ENCODE results near the gene SLC25A1. TPM values are rescaled to one million over a fixed set of nuclear protein-coding genes. Genes with fewer than 3 reads are reported as not detected.

The SLC25A1 gene
- total RNA-seq, 1 experiment from 2014 or later, result 81.6 TPM

- BruUV-seq (replicated peaks), result no TSS peak
- POLR2A ChIA-PET (ENCODE audit: unreplicated experiment), result no interaction called here
These were observed 28.9 kb upstream of the SLC25A1 start for GRCh38 chr22:19207401-19207808.

GRCh38 chr22:19206287-19206686 is 27.8 kb upstream of the SLC25A1 start:
- Histone ChIP-seq H3K27ac (ENCODE audit: low read length) (no peak overlapping the region), H3K27me3 (ENCODE audit: low read length) (no peaks in the 10 kb centered on the region), H4K20me1 (ENCODE audit: low read length) (no peaks in the 10 kb centered on the region), H3K4me2 (ENCODE audit: low read length) (no peak overlapping the region), H3K9me3 (ENCODE audit: low read length) (no peaks in the 10 kb centered on the region), H3K4me1 (ENCODE audit: insufficient read depth, low read length) (no peaks in the 10 kb centered on the region), H2AFZ (ENCODE audit: low read length) (no peak overlapping the region), H3K4me3 (ENCODE audit: low read length) (no peak overlapping the region), H3K9me2 (replicated peaks; ENCODE audit: low read length) (no peaks in the 10 kb centered on the region), H3F3A (ENCODE audit: low read length, unreplicated experiment) (no peaks in the 10 kb centered on the region), H3K79me2 (ENCODE audit: low read length) (no peaks in the 10 kb centered on the region), H3K36me3 (ENCODE audit: low read depth, low read length) (no peaks in the 10 kb centered on the region), H3K9ac (ENCODE audit: low read length) (no peak overlapping the region)
- POLR2A ChIA-PET (ENCODE audit: unreplicated experiment), result no interaction called here
- ATAC-seq, result no peak
- no TSS peak for BruUV-seq (replicated peaks)
- TF ChIP-seq EZH2 (IDR thresholded peaks at IDR 0.05; ENCODE audit: low read length, unreplicated experiment), result no peak
- no peak for TF ChIP-seq CTCF (conservative IDR thresholded peaks at IDR 0.05; ENCODE audit: low read depth, low read length)
- no peak for TF ChIP-seq EZH2phosphoT487 (IDR thresholded peaks at IDR 0.05; ENCODE audit: borderline replicate concordance, low read length)
- intact Hi-C loops (cut with micrococcal nuclease), result no loop called here
- no peak for DNase-seq
- CTCF ChIA-PET, result no interaction called here

More at GRCh38 chr22:19207401-19207808, 28.9 kb upstream of the SLC25A1 start:
- no peaks in the 10 kb centered on the region for H3K36me3 ChIP-seq (ENCODE audit: low read depth, low read length)
- H3K4me2 ChIP-seq (ENCODE audit: low read length), result no peak overlapping the region
- TF ChIP-seq CTCF (conservative IDR thresholded peaks at IDR 0.05; ENCODE audit: low read depth, low read length) (no peak), EZH2 (IDR thresholded peaks at IDR 0.05; ENCODE audit: low read length, unreplicated experiment) (no peak), EZH2phosphoT487 (IDR thresholded peaks at IDR 0.05; ENCODE audit: borderline replicate concordance, low read length) (no peak)
- H3K4me3 ChIP-seq (ENCODE audit: low read length), result no peak overlapping the region
- no peak for DNase-seq
- H2AFZ ChIP-seq (ENCODE audit: low read length), result no peak overlapping the region
- no peaks in the 10 kb centered on the region for H3F3A ChIP-seq (ENCODE audit: low read length, unreplicated experiment)
- no peaks in the 10 kb centered on the region for H3K4me1 ChIP-seq (ENCODE audit: insufficient read depth, low read length)
- no peaks in the 10 kb centered on the region for H3K9me3 ChIP-seq (ENCODE audit: low read length)
- no peak overlapping the region for H3K9ac ChIP-seq (ENCODE audit: low read length)
- intact Hi-C loops (cut with micrococcal nuclease), result no loop called here
- ATAC-seq, result no peak
- CTCF ChIA-PET, result no interaction called here
- no peaks in the 10 kb centered on the region for H3K79me2 ChIP-seq (ENCODE audit: low read length)
- H4K20me1 ChIP-seq (ENCODE audit: low read length), result no peaks in the 10 kb centered on the region
- no peaks in the 10 kb centered on the region for H3K9me2 ChIP-seq (replicated peaks; ENCODE audit: low read length)
- H3K27ac ChIP-seq (ENCODE audit: low read length), result no peak overlapping the region
- H3K27me3 ChIP-seq (ENCODE audit: low read length), result no peaks in the 10 kb centered on the region

GRCh38 chr22:19204640-19205039 is 26.1 kb upstream of the SLC25A1 start:
- TF ChIP-seq EZH2phosphoT487 (IDR thresholded peaks at IDR 0.05; ENCODE audit: borderline replicate concordance, low read length) (no peak), EZH2 (IDR thresholded peaks at IDR 0.05; ENCODE audit: low read length, unreplicated experiment) (no peak)
- no TSS peak for BruUV-seq (replicated peaks)
- Histone ChIP-seq H3K27me3 (ENCODE audit: low read length) (no peaks in the 10 kb centered on the region), H3K4me2 (ENCODE audit: low read length) (no peak overlapping the region), H3K79me2 (ENCODE audit: low read length) (no peaks in the 10 kb centered on the region), H3K4me3 (ENCODE audit: low read length) (no peak overlapping the region), H4K20me1 (ENCODE audit: low read length) (no peaks in the 10 kb centered on the region), H3K9me2 (replicated peaks; ENCODE audit: low read length) (no peaks in the 10 kb centered on the region), H3F3A (ENCODE audit: low read length, unreplicated experiment) (no peaks in the 10 kb centered on the region), H3K36me3 (ENCODE audit: low read depth, low read length) (no peaks in the 10 kb centered on the region), H3K27ac (ENCODE audit: low read length) (no peak overlapping the region), H3K4me1 (ENCODE audit: insufficient read depth, low read length) (no peaks in the 10 kb centered on the region), H3K9ac (ENCODE audit: low read length) (no peak overlapping the region), H3K9me3 (ENCODE audit: low read length) (no peaks in the 10 kb centered on the region), H2AFZ (ENCODE audit: low read length) (no peak overlapping the region)
- intact Hi-C loops (cut with micrococcal nuclease), result no loop called here
- DNase-seq, result no peak
- ChIA-PET CTCF (no interaction called here), POLR2A (ENCODE audit: unreplicated experiment) (no interaction called here)
- no peak for ATAC-seq
